Endothelial cell (in vitro differentiated cells): ENCODE data around the gene RNU6-9. TPM values are rescaled to one million over a fixed set of nuclear protein-coding genes. Genes with fewer than 3 reads are reported as not detected.
"Not testable (repeated sequence)": the region's sequence is repeated elsewhere in the genome, so short reads cannot be mapped to it uniquely, and the experiment has no call there.

Source experiments
- DNase-seq: peaks from one replicate; pipeline ENCODE4 v3.0.0; 2021; ENCODE audit warnings: low spot score
- H3K27ac Mint-ChIP-seq: one replicate; pipeline ENCODE4 v1.8.0; 2021; ENCODE audit warnings: mixed read lengths, inconsistent platforms; ENCODE audit not compliant: unreplicated experiment
- H3K27me3 Mint-ChIP-seq: one replicate; pipeline ENCODE4 v1.8.0; 2021; ENCODE audit warnings: mild to moderate bottlenecking, moderate library complexity, mixed read lengths, inconsistent platforms; ENCODE audit not compliant: unreplicated experiment
- H3K36me3 Mint-ChIP-seq: one replicate; pipeline ENCODE4 v1.8.0; 2021; ENCODE audit warnings: mild to moderate bottlenecking, low read depth, mixed read lengths, inconsistent platforms; ENCODE audit not compliant: unreplicated experiment
- H3K4me1 Mint-ChIP-seq: one replicate; pipeline ENCODE4 v1.8.0; 2021; ENCODE audit warnings: mild to moderate bottlenecking, mixed read lengths, inconsistent platforms; ENCODE audit not compliant: unreplicated experiment
- H3K4me3 Mint-ChIP-seq: one replicate; pipeline ENCODE4 v1.8.0; 2021; ENCODE audit warnings: mild to moderate bottlenecking, mixed read lengths, inconsistent platforms; ENCODE audit not compliant: unreplicated experiment
- H3K9me3 Mint-ChIP-seq: one replicate; pipeline ENCODE4 v1.8.0; 2021; ENCODE audit warnings: mixed read lengths, inconsistent platforms; ENCODE audit not compliant: unreplicated experiment
- CTCF ChIP-seq: fragments of 200-600 bp; sonication (generic); IDR thresholded peaks from one replicate; pipeline ENCODE4 v1.5.0; 2021; ENCODE audit warnings: antibody characterized with exemption; ENCODE audit not compliant: unreplicated experiment
- total RNA-seq: library from RNA; stranded (reverse); fragmentation: NEBNext Ultra II Directional; extraction: Animal tissue kit (Norgen Biotek cat#: 25700); gene quantifications from one replicate; pipeline ENCODE4 v1.2.1, GENCODE V29; 2021; ENCODE audit not compliant: unreplicated experiment

RNU6-9 gene
- total RNA-seq, 1 donor from 2014 or later = not detected

- TF ChIP-seq CTCF = no peak
- Mint-ChIP-seq H3K36me3 (no peaks in the 10 kb centered on the region), H3K9me3 (no peaks in the 10 kb centered on the region), H3K27me3 (no peaks in the 10 kb centered on the region), H3K4me3 (no peak overlapping the region), H3K27ac (no peak overlapping the region), H3K4me1 (no peaks in the 10 kb centered on the region)
- DNase-seq = no peak
These were observed 40.2 kb upstream of the RNU6-9 start for GRCh38 chr19:853014-853585.

- not testable (repeated sequence) for H3K4me1 Mint-ChIP-seq, DNase-seq, H3K27ac Mint-ChIP-seq, H3K27me3 Mint-ChIP-seq, H3K9me3 Mint-ChIP-seq, H3K4me3 Mint-ChIP-seq, H3K36me3 Mint-ChIP-seq
These were observed 39.6 kb upstream of the RNU6-9 start for GRCh38 chr19:853614-854220.

- DNase-seq = no peak
- Mint-ChIP-seq H3K9me3 (no peaks in the 10 kb centered on the region), H3K27me3 (peaks cover 3% of the 10 kb centered on the region), H3K36me3 (no peaks in the 10 kb centered on the region), H3K27ac (no peak overlapping the region), H3K4me1 (no peaks in the 10 kb centered on the region), H3K4me3 (no peak overlapping the region)
- TF ChIP-seq CTCF = no peak
These were observed 38.7 kb upstream of the RNU6-9 start for GRCh38 chr19:854549-854948.

- no peak for TF ChIP-seq CTCF
- Mint-ChIP-seq H3K36me3 (no peaks in the 10 kb centered on the region), H3K27me3 (peaks cover 6% of the 10 kb centered on the region)
These were observed 38.1 kb upstream of the RNU6-9 start for GRCh38 chr19:855142-855541.

GRCh38 chr19:855566-856120 lies 37.6 kb upstream of the RNU6-9 start:
- no peak for TF ChIP-seq CTCF
- H3K27ac Mint-ChIP-seq = no peak overlapping the region

More at GRCh38 chr19:855142-855541, 38.1 kb upstream of the RNU6-9 start:
- Mint-ChIP-seq H3K9me3 (no peaks in the 10 kb centered on the region), H3K27ac (no peak overlapping the region), H3K4me3 (no peak overlapping the region), H3K4me1 (no peaks in the 10 kb centered on the region)
- DNase-seq = no peak

More at GRCh38 chr19:855566-856120, 37.6 kb upstream of the RNU6-9 start:
- Mint-ChIP-seq H3K4me3 (no peak overlapping the region), H3K9me3 (no peaks in the 10 kb centered on the region), H3K4me1 (no peaks in the 10 kb centered on the region), H3K27me3 (peaks cover 6% of the 10 kb centered on the region), H3K36me3 (no peaks in the 10 kb centered on the region)
- no peak for DNase-seq
